ENCODE data around the gene SPG7. TPM values are rescaled to one million over a fixed set of nuclear protein-coding genes. Genes with fewer than 3 reads are reported as not detected.

SPG7 gene
- polyA plus RNA-seq, 2 of the 4 experiments (the other 2 are of a cell fraction), result 53.2 to 73.2 TPM

GRCh38 chr16:89534252-89534756 lies 26.1 kb downstream of the SPG7 start:
- FAIRE-seq, result no peak
- no peak for ATAC-seq
- DNase-seq (ENCODE audit: low read depth in 1 of 2, low spot score in 1 of 2), result no peak
- POLR2A ChIA-PET, result no interaction called here
- Histone ChIP-seq H3K9me3 (no peaks in the 10 kb centered on the region), H3K4me1 (no peaks in the 10 kb centered on the region), H3K4me2 (no peak overlapping the region), H3K4me3 (no peak overlapping the region), H3K27ac (no peak overlapping the region)
- TF ChIP-seq USF2 (IDR thresholded peaks at IDR 0.05), result no peak
- no peak for TF ChIP-seq MYC (IDR thresholded peaks at IDR 0.05; ENCODE audit: borderline replicate concordance, low read length)
- no peak for TF ChIP-seq ESRRA (IDR thresholded peaks at IDR 0.05; ENCODE audit: borderline replicate concordance, low read length)
- no peak for TF ChIP-seq CEBPB (IDR thresholded peaks at IDR 0.05)
- no peak for TF ChIP-seq E2F6 (IDR thresholded peaks at IDR 0.05; ENCODE audit: borderline replicate concordance, low read depth)
- WGBS (ENCODE audit: missing lambda C conversion rate), result 93% methylated on average over 11 of the region's 11 CpGs
- CTCF ChIA-PET, result interaction anchor here (0.9 kb wide), 1 partner anchor 81 kb away, joined by 3 read pairs; no protein-coding TSS in a partner anchor

GRCh38 chr16:89536371-89536770 lies 28.2 kb downstream of the SPG7 start:
- CTCF ChIA-PET, result interaction anchor here (1.3 to 1.5 kb wide), 2 partner anchors 12 to 13 kb away, joined by 3 to 5 read pairs; no protein-coding TSS in a partner anchor

GRCh38 chr16:89536886-89537548 lies 28.8 kb downstream of the SPG7 start:
- Histone ChIP-seq H3K4me2 (no peak overlapping the region), H3K4me3 (no peak overlapping the region), H3K9me3 (no peaks in the 10 kb centered on the region), H3K27ac (no peak overlapping the region), H3K4me1 (no peaks in the 10 kb centered on the region)
- DNase-seq (ENCODE audit: low read depth in 1 of 2, low spot score in 1 of 2) (no peak), FAIRE-seq (no peak), ATAC-seq (no peak; a peak in 2 of 6 replicates)
- WGBS (ENCODE audit: missing lambda C conversion rate), result 93% methylated on average over 26 of the region's 36 CpGs
- POLR2A ChIA-PET, result no interaction called here
- CTCF ChIA-PET, result interaction anchor here (1.3 to 1.5 kb wide), 2 partner anchors 11 to 13 kb away, joined by 3 to 5 read pairs; no protein-coding TSS in a partner anchor
- TF ChIP-seq FOSB (CRISPR knock-in tag; IDR thresholded peaks at IDR 0.05), result no peak
- no peak for TF ChIP-seq GATA3 (IDR thresholded peaks at IDR 0.05; ENCODE audit: borderline replicate concordance)
- TF ChIP-seq CBX2 (IDR thresholded peaks at IDR 0.05; ENCODE audit: borderline replicate concordance, low read depth), result no peak
- no peak for TF ChIP-seq FOXS1 (CRISPR knock-in tag; IDR thresholded peaks at IDR 0.05)
- TF ChIP-seq RARB (CRISPR knock-in tag; IDR thresholded peaks at IDR 0.05), result no peak
- TF ChIP-seq PBX3 (IDR thresholded peaks at IDR 0.05), result no peak
- TF ChIP-seq ELK1 (IDR thresholded peaks at IDR 0.05; ENCODE audit: low read depth, low read length), result no peak
- no peak for TF ChIP-seq HDAC2 (IDR thresholded peaks at IDR 0.05)
- no peak for TF ChIP-seq ZC3H11A (IDR thresholded peaks at IDR 0.05)
- no peak for TF ChIP-seq EHF (CRISPR knock-in tag; IDR thresholded peaks at IDR 0.05)
- no peak for TF ChIP-seq JUN (IDR thresholded peaks at IDR 0.05)
- no peak for TF ChIP-seq MYC (IDR thresholded peaks at IDR 0.05; ENCODE audit: borderline replicate concordance, low read length)
- no peak for TF ChIP-seq ESRRA (IDR thresholded peaks at IDR 0.05; ENCODE audit: borderline replicate concordance, low read length)
- TF ChIP-seq NR3C1 (IDR thresholded peaks at IDR 0.05), result no peak
- TF ChIP-seq SREBF2 (IDR thresholded peaks at IDR 0.05), result no peak

More at GRCh38 chr16:89536371-89536770, 28.2 kb downstream of the SPG7 start:
- Histone ChIP-seq H3K4me1 (no peaks in the 10 kb centered on the region), H3K27ac (no peak overlapping the region), H3K4me2 (no peak overlapping the region), H3K9me3 (no peaks in the 10 kb centered on the region), H3K4me3 (no peak overlapping the region)
- no peak for TF ChIP-seq PHF8 (IDR thresholded peaks at IDR 0.05; ENCODE audit: borderline replicate concordance, low read depth)
- TF ChIP-seq SMC3 (IDR thresholded peaks at IDR 0.05), result no peak
- no peak for TF ChIP-seq MAZ (IDR thresholded peaks at IDR 0.05; ENCODE audit: borderline replicate concordance, low read depth, low read length)
- TF ChIP-seq BCL3 (IDR thresholded peaks at IDR 0.05), result no peak
- no peak for TF ChIP-seq FOXS1 (CRISPR knock-in tag; IDR thresholded peaks at IDR 0.05)
- TF ChIP-seq HOXA7 (CRISPR knock-in tag; IDR thresholded peaks at IDR 0.05), result no peak
- no peak for TF ChIP-seq FOSB (CRISPR knock-in tag; IDR thresholded peaks at IDR 0.05)
- no peak for TF ChIP-seq JUNB (IDR thresholded peaks at IDR 0.05)
- TF ChIP-seq HMGXB4 (CRISPR knock-in tag; IDR thresholded peaks at IDR 0.05; ENCODE audit: borderline replicate concordance), result no peak
- FAIRE-seq (no peak), ATAC-seq (no peak), DNase-seq (ENCODE audit: low read depth in 1 of 2, low spot score in 1 of 2) (no peak)
- POLR2A ChIA-PET, result no interaction called here
- 89% methylated on average over 21 of the region's 24 CpGs for WGBS (ENCODE audit: missing lambda C conversion rate)
